Colon (tissue), 2 donors: ENCODE measurements around the gene LILRB3.
"Not testable (repeated sequence)": the region's sequence is repeated elsewhere in the genome, so short reads cannot be mapped to it uniquely, and the experiment has no call there.

Experiments used
- FAIRE-seq: peaks from 2 replicates; lab custom pipeline; 2012; peaks lifted over from hg19 to GRCh38; lab: Jason Lieb, UNC
- donor health status: control.
- donor health status: control.

The LILRB3 gene

DNA sequence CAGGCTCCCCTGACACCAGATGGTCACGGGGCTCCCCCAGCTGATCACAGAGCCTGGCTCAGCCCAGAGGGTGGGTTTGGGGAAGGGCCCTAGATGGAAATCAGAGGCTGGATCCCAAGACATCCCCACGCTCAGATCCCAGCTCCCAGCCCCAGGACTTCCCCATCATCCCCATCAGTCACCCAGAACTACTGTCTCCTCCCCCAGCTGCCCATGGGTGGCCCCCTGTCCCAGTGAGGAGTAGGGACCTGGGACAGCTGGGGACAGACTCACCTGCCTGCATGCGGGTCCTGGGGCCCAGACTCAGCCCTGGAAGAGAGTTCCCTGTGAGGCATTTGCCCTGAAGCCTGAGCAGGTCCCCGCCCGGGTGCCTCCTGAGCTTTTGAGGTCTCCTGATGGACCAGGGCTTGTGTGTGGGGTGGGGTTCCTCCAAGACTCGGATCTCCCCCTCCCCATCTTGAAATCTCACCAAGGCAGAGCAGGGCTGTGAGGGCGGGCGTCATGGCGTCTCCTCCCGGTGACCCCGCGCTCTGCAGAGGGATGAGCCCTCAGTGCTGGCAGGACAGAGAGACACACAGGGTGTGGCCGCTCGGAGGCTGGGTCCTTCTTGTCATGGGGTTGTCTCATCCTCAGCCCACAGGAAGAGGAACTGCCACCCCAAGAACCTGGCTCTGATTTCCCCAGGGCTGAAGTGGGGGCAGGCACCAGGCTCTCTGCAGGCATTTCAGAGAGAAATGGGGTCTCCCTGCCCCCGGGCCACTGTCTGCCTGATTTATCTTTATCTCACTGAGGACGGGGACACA is at the start of gene LILRB3:
TSS of gene LILRB3 (minus strand) at position 534 of the 803 bp plus-strand sequence. CDS start at position 503, 31 bp downstream.
- FAIRE-seq = not testable (repeated sequence)

DNA sequence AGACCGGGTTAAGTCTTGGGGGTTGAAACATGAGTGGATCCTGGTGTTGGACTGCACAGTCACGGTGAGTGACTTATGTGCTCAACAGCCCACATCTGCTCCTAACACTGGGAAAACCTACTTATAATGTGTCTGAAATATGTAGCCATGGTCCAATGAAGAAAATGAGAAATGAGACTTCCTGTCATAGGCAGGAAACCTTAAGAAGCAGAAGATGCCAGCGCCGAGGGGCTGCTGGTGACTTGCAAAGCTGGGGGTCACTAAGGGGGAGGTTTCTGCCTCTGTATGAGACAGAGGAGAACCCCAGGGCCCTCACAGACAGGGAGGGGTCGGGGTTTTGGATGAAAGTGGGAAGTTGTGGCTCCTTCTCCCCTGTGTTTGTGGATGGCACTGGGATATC is 49.4 kb upstream of the LILRB3 start:
- FAIRE-seq = not testable (repeated sequence)

DNA sequence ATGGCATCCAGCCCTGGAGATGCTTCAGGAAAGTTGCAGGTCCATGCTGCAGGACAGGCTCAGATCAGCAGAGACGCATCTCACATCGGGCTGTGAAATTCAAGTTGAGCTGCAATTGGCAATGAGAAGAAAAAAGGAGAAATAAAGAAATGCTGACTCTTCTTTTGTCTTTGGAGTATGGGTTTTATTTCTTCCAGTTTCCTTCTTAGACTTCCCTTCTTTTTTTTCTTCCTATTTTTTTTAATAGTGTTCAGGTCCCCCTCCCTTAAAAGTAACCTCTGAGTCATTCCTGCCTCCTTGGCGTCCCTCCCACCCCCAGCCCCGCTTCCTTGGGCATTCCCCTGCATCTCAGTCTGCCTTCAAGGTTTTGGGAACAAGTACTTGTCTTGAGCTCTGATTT is 48.8 kb upstream of the LILRB3 start:
- not testable (repeated sequence) for FAIRE-seq

DNA sequence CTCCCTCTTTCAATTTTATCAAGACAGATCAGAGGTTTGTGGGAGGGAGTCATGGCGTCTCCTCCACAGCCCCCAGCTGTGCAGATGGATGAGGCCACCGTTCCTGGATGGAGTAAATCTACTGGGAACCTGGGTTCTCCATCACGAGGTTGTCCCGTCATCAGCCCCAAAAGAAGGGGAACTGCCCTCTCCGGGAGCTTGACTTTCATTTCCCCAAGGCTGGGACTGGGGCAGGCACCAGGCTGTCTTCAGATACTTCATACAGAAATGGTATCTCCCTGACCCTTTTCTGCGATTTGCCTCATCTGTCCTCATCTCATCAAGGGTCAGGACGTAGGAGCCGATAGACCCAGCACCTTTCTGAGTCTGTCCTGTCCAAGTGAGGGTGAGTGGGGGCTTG is 48.3 kb upstream of the LILRB3 start:
- no peak for FAIRE-seq

DNA sequence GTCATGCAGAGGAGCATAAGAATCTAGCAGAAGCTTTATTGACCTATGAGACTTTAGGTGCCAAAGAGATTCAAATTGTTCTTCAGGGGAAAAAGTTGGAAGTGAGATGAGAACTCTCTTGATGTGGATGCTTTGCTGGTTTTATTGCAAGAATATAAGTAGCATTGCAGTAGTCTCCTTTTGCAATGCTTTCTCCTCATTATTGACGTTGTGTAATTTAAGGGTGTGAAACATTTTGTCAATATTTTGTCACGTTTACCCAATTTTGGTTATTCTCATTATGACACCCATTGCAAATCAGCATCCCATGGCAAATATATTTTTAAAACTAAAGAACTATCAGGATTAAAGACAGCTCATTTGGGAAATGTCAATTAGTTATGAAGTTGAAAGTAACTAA is 46.1 kb upstream of the LILRB3 start:
- FAIRE-seq = no peak

DNA sequence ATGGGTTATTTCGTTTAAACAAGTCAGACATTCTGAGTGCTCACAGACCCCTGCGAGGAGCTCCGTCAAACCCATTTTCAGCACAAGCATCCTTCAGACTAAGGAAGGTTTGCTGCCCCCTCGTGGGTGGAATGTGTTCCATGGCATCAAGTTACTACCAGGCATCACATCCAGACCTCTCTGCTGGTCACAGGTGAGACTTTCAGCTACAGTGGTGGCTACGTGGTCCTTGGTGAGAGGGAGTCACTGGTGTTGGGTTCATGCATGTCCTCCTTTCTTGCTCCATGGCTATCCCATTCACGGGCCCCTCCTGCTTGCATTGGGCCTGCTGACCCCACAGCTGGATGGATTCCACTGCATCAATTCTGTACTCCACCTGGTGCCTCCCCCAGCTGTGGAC is 43.3 kb upstream of the LILRB3 start:
- no peak for FAIRE-seq

DNA sequence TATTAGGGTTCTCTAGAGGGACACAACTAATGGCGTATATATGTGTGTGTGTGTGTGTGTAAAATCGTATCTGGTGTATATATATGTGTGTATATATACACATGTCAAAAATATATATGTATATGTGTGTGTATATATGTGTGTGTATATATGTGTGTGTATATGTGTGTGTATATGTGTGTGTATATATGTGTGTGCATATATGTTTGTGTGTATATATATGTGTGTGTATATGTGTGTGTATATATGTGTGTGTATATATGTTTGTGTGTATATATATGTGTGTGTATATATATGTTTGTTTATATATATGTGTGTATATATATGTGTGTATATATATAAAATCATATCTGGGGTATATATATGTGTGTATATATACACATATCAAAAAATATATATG is 39.7 kb upstream of the LILRB3 start:
- no peak for FAIRE-seq

DNA sequence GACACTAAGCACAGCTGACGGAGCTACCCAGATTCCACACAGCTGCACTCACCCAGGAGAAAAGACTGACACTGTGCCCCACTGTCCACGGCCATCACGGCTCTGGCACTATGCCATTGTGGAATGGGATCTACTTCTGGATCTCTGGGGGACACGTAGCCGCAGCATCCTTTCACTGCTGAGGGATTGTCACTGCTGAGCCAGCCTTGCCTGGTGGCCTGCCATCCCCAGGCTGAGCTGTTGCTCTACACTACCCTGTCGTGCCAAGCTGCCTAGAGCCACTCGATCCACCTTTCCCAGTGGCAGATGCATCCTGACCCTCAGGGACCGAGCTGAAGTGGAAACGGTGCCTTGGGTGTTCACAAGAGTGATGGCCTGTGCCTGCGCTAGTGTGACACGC is 39.3 kb upstream of the LILRB3 start:
- no peak for FAIRE-seq

DNA sequence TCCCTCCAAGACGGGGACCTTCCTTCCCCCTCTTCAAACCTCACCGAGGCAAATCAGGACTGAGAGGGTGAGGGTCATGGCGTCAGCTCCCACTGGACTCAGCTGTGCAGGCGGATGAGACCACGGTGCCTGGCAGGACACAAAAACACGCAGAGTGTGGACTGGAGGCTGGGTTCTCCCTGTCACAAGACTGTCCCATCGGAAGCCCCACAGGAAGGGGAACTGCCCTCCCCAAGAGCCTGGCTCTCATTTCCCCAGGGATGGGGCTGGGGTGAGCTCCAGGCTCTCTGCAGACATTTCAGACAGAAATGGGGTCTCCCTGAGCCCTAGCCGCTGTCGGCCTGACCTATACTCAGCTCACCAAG is 34.3 kb upstream of the LILRB3 start, which contains the start of gene LILRB5:
TSS of gene LILRB5 (minus strand) at position 158 of the 365 bp plus-strand sequence. CDS start at position 78, 80 bp downstream.
- FAIRE-seq = no peak

DNA sequence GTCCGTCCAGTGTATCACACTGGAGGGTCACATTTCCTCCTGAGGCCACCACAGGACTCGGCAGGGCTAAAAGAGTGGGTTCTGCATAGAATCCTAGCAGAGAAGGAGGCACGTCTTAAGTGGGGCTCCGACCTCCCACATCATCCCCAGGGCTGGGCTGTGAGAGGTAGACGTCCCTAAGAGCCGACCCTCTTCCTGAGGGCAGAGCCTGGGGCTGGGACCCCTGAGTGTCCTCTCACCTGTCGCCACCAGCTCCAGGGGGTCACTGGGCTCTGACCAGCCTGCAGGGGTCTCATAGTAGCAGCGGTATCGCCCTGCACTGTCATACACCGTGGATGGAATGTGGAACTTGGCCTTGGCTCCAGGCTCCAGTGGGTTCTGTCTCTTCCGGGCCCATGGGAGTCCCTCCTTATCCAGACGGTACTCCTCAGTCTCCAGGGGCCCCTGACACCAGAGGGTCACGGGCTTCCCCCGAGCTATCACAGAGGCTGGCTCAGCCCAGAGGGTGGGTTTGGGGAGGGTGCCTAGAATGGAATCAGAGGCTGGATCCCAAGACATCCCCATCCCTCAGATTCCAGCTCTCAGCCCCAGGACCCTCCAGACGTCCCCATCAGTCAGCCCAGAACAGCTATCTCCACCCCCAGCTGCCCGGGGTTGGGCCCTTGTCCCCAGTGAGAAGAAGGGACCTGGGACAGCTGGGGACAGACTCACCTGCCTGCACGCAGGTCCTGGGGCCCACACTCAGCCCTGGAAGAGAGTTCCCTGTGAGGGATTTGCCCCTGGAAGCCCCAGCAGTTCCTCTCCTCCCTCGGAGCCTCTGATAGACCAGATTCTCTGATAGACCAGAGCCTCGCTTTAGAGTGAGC is 33.7 kb upstream of the LILRB3 start:
- no peak for FAIRE-seq

DNA sequence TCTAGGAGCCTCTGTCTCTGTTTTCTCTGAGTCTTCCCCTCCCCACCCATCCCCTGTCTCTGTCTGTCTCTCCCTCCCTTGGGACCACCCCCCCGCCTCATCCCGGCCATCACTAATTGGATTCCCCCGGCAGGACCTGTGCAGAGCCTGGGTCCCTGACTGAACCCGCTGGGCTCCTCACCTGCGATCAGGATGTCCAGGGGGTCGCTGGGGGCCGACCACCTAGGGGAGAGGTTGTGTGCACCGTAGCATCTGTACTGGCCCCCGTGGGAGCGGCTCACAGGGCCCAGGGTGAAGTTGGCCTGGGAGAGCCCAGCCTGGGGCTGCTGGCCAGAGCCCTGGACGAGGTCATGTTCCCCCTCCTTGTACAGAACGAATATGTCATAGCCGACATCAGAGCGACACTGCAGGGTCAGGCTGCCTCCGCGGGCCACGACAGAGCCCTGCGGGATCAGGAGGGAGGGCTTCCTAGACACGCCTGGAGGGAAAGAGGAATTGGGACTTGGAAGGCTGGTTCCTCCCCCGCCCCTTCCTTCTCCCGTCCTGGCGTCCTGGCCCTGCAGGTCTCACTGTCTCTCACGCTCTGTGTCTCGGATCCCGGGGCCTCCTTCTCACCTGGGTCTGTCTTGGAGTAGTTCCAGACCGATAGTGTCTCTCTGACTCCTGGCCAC is 32.4 kb upstream of the LILRB3 start:
- FAIRE-seq = no peak

DNA sequence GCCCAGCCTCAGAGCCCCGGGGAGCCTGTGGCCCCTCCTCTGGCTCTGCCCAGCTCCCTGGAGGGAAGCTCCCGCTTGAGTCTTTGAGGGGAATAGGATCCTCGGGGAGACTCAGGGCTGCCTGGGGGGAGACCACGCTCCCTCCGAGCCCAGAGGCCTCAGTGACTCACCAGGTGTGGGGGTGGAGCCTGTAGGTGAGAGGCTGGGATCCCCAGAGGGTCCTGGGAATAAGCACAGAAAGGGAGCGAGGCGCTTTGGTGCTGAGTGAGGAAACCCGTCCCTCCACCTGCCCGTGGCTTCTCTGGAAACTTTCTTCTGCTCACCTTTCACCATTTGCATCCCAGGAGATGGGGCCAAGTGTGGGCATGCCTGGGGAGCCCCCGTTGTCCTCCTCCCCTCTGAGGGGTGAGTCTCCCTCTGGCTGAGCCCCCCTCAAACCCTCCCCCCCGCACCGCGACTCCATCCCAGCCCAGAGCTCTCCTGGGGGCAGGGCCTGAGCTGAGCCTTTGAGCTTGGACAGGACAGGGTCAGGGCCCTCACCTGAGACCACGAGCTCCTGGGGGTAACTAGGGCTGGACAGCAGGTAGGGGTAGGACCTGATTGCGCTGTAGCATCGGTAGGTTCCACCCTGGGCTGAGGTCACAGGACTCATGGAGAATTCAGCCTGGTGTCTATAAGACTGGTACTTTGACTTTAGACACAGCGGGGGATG is 31.5 kb upstream of the LILRB3 start:
- FAIRE-seq = no peak

DNA sequence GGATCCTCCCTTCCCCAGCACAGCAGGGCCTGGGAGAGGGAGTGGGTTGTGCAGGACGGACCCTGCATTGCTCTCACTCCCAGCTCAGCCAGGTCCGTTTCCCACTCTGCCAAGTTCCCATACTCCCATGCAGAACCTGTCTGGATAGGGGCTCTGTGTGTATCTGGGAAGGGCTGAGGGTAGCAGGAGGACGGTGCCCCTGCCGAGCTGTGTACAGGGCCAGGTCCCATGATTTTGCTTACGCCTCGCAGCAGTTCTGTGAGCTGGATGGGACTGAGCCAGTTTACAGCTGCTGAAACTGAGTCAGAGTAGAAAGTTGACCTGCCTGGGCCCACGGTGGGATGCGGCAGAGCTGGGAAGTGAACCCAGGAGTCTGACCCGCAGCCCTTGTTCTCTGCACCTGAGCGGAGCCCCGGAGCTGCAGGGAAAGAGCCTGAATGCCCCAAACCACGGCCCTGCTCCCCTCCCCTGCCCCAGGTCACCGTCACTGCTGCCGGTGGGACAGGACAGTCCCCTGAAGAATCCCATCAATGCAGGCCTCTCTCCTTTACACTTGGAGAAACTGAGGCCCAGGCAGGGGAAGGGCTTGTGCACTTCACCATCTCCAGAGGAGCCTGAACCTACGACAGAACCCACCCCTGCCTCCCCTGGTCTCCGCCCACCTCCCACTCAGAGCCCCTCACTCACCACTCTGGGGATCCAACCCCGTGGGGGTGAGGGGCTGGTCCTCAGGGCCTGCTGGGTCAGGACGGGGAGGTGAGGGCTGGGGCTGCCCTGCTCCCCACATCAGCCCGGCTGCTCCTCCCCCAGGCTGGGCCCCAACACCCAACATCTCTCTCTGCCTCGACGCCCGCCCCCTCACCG is 30.8 kb upstream of the LILRB3 start:
- no peak for FAIRE-seq

DNA sequence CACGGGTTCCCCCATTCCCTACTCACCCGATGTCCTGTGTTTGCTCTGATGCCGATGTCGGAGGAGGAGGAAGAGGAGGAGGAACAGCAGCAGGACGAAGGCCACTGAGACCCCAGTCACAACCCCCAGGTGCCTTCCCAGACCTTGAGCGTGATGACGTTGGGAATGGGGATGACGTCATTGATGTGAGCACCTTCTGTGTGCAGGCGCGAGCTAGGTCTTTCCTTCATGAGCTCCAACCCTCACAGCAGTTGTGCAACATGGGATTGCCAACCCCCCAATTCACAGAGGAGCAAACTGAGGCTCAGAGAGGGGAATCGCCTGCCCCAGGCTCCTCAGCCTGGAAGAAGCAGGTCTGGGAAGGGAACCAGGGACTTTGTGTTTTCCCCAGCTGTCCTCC is 30.0 kb upstream of the LILRB3 start:
- FAIRE-seq = no peak

DNA sequence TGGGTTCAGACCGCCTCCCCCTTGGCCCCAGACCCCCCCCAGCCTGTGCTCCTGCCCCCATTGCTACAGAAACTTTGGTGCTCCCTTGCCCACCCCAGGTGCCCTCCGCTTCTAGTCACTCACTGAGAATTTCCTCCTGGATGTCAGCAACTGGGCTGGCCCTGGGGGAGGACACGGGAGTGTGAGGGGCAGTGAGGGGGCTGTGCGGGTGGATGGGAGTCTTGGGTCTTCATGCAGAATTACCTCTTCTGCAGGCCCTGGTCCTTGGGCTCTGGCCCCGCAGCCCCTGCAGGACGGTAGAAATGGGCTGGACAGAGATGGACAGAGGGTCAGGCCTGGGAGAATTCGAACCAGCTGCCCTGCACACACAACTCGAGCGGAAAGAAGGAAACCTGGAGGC is 29.4 kb upstream of the LILRB3 start:
- FAIRE-seq = no peak

DNA sequence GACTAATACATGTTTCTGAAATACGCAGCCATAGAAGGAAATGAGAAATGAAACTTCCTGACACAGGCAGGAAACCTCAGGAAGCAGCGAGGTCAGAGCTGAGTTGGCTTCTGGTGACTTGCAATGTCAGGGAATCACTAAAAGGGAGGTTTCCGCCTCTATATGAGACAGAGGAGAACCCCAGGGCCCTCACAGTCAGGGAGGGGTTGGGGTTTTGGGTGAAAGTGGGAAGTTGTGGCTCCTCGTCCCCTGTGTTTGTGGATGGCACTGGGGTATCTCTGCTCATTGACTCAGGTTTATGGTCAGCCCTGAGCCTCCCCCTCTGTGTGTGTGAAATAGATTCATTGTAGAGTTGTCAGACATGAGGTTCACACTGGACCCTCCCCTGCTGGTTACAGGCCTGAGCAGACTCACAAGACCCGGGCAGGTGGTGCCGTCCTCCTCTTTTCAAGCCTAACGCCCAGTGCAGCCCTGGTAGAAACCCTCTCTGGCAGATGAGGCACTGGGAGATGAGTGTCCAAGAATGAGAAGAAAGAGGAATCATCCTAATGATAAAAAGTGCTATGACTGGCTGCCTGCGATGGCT is 25.3 kb upstream of the LILRB3 start:
- FAIRE-seq = no peak

DNA sequence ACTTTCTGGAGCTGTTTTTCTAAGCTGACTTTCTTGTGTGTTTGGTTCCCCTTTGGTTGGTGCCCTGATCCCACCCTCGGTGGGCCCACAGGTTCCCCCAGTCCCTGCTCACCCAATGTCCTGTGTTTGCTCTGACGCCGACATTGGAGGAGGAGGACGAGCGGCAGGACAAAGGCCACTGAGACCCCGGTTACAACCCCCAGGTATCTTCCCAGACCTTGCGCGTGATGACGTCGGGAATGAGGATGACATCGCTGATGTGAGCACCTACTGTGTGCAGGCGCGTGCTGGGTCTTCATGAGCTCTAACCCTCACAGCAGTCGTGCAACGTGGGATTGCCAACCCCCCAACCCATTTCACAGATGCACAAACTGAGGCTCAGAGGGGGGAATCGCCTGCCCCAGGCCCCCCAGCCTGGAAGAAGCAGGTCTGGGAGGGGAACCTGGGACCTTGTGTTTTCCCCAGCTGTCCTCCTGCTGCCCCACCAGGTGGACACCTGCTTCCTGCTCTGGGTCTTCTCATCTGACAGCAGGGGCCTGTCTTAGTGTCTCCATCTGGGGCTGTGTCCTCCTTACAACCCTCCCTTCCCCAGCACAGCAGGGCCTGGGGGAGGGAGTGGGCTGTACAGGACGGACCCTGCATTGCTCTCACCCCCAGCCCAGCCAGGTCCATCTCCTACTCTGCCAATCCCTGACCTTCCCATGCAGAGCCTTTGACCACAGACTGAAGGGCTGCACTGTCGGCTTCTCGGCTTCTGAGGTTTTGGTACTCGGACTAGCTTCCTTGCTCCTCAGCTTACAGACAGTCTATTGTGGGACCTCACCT is 24.5 kb upstream of the LILRB3 start:
- FAIRE-seq = no peak

DNA sequence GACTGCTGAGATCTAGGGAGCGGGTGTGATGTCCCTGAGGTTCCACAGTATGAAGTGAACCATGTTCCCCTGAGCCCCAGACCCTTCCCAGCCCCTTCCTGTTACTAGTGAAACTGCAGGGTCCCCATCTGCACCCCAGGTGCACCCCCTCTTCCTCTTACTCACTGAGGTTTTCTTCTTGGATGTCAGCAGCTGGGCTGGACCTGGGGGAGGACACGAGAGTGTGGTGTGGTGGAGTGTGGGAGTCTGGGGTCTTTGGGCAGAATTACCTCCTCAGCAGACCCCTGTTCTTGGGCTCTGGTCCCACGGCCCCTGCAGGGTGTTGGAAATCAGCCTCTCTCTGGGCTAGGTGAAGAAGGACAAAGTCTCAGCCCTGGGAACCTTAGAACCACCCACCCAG is 23.1 kb upstream of the LILRB3 start:
- no peak for FAIRE-seq

DNA sequence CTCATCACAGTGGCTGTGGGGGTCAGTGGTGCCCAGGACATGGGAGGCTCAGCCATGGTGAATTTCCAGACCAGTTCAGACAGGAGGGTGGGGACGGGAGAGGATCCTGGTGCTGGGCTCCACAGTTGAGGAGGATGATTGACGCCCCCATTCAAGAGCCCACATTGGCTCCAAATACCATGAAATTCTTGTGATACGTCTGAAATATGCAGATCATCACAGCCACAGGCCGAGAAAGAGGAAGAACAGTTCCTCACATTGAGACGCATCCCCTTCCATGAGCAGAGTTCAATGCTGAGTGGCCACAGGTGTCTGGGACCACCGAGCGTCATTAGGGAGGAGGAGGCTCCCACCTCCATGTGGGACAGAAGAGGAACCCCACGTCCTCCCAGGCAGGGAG is 21.0 kb upstream of the LILRB3 start:
- FAIRE-seq = not testable (repeated sequence)

DNA sequence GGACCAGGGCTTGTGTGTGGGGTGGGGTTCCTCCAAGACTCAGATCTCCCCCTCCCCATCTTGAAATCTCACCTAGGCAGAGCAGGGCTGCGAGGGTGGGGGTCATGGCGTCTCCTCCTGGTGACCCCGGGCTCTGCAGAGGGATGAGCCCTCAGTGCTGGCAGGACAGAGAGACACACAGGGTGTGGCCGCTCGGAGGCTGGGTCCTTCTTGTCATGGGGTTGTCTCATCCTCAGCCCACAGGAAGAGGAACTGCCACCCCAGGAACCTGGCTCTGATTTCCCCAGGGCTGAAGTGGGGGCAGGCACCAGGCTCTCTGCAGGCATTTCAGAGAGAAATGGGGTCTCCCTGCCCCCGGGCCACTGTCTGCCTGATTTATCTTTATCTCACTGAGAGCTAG is 19.8 kb upstream of the LILRB3 start, which contains the start of gene LILRA6:
TSS of gene LILRA6 (minus strand) at position 145 of the 400 bp plus-strand sequence.
- not testable (repeated sequence) for FAIRE-seq
